NCI-H1417 treated with DMSO at 0.1 percent for 48 hours (cell line): ENCODE measurements around the gene RAD23B.

Experiments
- DNase-seq: peaks from one replicate; lab custom pipeline; 2025; lab: John Stamatoyannopoulos, UW

The RAD23B gene

DNA sequence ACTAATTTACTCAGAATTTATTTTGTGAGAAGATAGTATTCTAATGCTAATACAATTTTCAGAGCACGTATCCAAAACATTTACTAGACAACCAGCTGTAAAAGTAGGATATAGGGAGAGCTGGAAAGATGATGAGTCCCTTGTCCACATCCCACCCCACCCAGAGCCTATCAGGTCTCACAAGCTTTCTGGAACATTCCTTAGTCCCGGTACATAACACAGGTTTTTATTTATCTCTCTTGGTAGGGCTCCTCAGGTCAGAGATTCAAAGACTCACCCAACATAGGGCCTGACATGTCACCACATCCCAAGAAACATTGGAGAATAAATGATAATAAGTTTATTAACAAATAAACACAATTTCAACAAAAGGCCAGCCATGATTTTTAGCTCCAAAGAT is 13.8 kb upstream of the RAD23B start:
- no peak for DNase-seq

DNA sequence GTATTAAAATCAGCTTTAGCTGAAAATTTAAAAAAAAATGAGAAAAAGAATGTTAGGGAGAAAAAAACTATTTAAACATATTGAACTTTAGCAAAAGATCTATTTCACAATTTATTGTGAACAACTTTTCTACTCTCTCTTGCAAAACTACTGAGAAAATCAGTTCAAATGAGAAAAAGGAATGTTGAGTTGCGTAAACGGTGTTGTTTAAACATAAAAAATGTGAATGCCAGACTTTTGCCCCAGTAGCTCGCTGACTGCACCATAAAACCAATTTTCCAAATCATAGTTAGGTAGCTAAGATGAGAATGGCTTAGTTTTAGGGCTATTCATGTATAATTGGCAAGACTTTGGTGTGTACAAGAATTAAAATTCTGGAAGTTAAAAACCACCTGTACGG is 13.4 kb upstream of the RAD23B start:
- no peak for DNase-seq

DNA sequence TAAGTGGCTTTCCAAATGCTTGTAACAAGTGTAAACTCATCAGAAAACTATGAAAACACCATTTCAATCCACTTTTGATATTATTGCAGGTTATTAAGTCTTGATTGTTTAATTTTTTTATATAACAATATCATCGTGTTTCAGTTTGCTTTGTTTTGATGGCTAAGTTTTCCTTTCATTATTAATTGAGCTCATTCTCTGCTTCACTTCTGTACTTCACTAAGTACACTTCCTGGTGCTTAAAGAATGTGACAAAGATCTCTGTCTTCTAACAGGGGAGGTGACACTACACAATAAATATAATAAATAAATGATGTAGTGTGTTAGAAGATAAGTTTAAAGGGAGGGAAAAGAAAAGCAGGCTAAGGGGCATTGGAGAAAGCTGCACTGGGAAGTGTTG is 13.0 kb upstream of the RAD23B start:
- DNase-seq, result no peak

DNA sequence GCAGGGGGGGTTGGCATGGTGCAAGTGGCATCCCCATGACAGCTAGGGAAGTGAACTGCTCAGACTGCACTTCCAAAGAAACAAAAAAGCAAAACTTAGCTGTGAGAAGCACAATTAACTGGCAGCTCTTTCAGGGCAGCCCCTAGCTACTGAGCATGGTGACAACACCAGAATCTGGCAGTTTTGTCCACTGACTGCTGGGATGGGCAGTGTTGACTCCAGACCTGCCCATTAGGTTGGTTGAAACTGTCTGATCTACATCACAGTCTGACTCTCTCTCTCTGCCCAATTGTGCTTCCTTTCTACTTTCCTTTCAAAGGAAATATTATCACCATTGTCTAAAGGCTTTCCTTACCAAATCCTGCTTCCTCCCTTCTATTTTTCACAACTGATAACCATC is 12.5 kb upstream of the RAD23B start:
- DNase-seq, result no peak

DNA sequence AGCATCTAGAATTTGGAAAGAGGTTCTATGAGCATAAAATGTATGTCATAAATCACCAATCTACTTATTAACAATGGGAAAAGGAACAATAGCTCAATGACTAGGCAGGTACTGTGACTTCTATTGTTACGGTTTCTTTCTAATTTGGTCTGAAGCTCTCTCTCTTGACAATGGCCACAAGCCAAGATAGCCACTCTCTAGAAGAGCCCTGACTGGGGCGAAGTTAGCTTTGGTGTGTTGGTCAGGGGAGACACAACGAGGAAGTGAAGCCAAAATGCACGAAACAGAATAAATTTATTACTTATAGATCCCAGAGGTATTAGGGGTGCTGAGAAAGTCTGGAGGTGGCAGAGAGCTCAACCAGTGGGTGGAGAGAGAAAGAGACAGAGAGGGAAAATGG is 9.4 kb upstream of the RAD23B start:
- no peak for DNase-seq

DNA sequence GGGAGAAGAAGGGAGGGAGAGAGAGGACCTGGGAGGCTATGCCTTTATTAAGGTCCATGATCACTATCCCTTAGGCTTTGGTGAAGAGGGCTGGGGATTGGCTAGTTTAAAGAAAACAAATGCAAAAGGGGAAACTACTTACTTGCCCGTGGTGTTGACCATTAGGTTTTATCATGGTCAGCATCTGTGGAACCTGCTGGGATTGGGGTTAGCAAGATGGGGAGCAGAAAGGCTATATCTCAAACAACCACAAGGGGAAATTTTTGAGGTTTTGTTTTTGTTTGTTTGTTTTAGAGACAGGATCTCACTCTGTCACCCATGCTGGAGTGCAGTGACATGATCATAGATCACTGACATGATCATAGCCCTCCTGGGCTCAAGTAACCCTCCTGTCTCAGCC is 9.0 kb upstream of the RAD23B start:
- no peak for DNase-seq

DNA sequence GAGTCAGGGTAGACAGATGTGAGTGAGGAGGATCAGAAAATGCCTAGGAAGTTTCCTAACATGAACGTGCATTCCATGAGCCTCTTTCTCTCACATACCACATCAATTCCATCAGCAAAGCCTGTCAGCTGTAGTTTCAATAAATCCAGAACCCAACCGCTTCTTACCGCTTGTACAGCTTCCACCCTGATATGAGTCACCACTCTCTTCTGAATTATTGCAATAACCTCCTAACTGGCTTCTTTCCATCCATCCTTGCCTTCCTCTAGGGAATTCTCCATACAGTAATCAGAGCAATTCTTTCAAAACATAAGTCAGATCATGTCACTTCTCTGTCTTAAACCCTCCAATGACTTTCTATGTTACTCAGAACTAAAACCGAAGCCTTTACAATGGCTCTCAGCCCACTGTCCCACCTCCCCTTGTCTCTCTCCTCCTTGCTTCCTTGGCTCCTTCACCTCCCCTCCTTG is 8.1 kb upstream of the RAD23B start:
- DNase-seq, result no peak

DNA sequence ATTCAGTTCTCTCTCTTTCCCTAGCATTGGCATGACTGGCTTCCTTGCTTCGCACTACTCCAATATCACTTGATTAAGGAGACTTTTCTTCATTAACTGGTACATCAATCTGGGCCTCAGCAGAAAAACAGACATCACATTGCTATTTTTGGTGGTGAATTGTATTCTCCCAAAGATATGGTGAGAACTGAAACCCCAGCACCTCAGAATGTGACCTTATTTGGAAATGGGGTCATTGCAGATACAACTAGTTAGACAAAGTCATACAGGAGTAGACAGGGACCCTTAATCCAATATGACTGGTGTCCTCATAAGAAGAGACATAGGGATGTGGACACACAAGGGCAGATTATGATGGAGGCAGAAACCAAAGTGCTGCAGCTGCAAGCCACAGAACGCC is 7.5 kb upstream of the RAD23B start:
- DNase-seq, result no peak

DNA sequence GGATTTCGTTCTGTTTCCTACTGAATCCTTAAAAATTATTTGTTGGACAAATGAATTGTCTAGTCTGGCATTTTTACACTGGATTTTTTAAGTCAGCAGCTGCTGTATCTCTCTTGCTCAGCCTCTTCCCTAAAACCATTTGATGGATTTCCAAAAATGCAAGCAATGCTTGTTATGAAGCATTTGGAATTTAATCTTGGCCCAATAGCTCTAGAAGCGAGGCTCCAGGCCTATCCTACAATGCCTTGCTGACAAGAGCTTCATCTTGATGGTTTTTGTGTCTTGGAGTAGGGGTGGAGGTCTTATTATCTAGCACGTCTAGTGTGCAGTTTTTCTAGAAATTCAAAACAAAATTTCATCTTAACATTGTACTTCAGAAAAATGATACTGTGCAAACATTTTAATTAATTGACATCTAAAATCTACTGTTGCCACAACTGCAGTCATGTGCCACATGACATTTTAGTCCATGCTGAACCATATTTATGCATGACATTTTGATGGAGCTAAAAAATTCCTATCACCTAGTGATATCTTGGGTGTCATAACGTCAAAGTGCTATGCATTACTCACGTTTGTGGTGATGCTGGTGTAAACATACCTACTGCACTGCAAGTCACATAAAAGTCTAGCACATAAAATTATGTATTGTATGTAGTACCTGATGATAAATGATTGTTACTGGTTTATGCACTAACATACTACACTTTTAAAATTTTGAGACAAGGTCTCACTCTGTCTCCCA is 5.9 kb upstream of the RAD23B start:
- DNase-seq, result no peak

DNA sequence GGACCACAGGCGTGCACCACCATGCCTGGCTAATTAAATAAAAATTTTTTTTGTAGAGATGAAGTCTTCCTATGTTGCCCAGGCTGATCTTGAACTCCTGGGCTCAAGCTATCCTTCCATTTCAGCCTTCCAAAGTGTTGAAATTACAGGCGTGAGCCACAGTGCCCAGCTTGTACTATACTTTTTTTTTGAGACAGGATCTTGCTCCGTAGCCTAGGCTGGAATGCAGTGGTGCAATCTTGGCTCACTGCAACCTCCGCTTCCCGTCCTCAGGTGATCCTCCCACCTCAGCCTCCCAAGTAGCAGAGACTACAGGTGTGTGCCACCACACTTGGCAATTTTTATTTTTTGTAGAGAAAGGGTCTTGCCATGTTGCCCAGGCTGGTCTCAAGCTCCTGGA is 5.3 kb upstream of the RAD23B start:
- DNase-seq, result no peak

DNA sequence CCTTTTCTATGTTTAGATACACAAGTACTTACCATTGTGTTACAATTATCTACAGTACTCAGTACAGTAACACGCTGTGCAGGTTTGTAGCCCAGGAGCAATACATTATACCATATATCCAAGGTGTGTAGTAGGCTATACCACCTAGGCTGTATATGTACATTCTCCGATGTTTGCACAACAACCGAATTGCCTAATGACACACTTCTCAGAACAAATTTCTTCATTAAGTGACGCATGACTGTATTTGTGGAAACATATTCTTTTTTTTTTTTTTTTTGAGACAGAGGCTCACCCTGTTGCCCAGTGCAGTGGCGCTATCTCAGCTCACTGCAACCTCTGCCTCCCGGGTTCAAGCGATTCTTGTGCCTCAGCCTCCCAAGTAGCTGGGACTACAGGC is 4.0 kb upstream of the RAD23B start:
- DNase-seq, result no peak

DNA sequence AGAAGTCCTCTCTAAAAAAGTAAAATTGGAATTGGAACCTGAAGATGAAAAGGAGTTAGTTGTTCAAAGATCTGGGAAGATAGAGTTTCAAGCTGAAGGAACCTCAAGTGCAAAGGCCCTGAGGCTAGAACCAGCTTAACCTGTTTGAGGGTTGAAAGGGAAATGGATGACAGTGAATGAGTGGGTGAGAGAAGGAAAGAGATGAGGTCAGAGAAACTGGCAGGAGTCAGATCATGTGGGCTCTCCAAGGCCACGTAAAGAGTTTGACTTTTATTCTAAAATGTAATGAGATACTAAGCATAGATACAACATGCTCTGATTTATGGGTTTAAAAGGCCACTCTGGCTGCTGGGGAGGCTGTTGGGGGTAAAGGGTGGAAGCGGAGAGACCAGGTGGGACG is 2.5 kb upstream of the RAD23B start:
- DNase-seq, result no peak

DNA sequence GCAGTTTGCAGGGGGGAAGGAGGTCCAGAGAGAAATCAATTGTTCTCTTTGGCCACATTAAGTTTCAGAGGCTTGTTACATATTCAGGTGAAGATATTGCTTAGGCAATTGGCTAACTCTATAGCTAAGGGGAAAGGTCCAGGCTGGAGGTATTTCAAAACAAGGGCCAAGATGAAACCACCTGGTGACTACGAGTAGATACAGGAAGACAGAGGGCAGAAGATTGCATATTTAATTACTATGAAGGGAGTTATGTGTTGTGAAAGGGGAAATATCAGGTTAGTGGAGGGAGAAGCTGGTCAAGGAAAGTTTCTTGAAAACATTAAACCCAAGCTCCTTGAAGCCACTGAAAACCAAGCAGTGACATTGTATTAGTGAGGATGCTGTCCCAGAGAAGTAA is 1.9 kb upstream of the RAD23B start:
- DNase-seq, result no peak

DNA sequence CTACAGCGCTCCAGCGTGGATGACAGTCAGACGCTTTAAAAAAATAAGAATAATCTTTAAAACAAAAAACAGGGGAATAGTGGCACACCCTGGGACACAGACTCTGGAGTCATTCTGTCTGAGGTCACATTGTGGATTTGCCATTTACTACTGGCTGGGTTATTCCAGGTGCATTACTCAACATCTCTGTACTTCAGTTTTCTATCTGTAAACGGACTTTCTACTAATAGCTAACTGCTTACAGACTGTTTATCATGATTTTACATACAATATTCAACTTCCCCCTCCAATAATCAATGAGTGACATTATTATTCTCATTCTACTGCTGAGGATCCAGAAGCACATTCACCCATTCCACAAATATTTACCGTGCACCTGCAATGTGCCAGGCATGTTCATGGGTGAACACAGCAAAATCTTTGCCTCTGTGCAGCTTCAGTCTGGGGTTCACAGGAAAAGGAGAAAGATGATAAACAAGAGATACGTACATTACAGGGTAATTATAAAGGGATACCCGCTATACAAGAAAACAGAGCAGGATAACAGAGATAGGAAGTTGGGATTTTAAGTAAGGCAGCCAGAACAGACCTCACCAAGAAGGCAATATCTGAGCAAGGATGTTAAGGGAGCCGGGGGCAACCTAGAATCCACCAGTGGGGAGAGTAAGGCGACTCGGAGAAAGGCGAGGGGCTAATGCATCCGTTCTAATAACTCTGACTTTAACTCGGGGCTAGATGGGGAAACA is 984 bp upstream of the RAD23B start:
- DNase-seq, result no peak

DNA sequence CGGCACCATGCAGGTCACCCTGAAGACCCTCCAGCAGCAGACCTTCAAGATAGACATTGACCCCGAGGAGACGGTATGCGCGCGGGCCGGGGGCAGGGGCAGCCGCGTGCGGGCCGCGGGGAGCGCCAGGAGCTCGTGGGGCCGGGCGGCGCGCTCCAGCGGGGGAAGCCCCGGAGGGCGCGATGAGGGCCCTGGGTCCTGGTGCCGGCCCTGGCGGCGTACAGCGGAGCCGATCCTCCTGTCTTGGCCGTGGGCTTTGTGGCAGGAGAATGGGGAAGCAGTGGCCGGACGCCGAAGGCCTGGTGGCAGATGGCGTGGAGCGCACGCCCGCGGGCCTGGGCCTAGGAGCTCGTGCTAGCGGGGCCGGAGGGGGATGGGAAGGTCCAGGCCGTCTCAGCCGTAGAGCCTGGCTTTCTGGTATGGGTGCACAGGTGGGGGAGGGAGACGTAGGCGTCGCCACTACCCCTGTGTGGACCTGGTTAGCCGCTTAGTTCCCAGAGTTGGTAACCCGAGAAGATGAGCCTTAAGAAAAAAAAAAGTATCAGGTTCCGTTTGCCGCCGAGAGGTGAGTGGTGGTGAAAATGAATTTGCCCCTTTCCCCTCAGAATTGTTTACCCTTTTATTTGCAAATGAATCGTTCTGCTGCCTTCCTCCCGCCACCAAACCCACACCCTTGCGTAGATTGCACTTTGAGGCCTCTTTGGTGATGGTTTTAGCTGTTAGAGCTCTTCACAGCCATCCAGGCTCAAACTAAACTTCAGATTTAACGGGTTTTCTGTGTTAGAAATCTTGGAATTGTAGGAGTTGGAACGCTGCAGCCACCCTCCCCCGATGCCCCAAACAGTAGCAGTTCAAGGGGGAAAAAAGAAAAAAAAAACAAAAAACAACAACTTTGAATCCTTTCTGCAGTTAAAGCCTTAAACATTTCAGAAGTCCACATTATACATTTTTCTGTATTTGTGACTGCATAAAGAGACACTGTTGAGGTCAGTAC is 841 bp downstream of the RAD23B start:
- peak; percentile 59 for DNase-seq

DNA sequence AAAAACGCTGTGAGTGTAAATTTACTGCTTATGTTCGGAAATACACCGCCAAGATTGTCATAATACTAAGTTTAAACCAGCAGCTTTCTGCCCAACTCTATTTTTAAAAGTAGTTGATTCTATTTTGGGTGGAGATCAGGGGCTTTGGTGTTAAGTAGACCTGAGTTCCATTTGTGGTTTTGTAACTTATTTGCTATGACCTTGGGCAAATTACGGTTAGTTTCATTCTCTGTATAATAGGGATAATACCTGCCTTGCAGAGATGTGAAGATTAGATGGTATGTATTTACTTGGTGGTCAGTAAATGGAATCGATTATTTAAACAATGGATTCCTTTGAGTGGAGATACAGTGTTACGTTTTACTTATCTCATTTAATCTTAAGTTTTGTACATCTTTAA is 1.6 kb downstream of the RAD23B start:
- no peak for DNase-seq

DNA sequence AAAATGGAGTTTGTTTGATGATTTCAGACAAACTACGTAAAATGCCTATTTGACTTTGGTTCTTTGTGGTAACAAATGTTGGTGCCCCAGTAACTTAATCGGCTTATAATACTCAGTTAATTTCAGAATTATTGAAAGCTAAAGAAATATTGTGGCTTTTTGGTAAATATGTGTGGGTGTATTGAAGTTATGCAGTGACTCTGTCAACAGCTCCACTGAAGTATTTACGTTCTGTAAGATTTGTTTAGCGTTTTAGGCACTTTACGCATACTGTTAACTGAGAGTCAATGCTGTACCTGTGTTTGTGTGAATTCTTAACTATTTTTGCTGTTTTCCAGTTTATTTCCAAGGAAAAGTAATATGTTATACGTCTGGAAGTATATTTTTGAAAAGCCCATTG is 2.2 kb downstream of the RAD23B start:
- DNase-seq, result no peak

DNA sequence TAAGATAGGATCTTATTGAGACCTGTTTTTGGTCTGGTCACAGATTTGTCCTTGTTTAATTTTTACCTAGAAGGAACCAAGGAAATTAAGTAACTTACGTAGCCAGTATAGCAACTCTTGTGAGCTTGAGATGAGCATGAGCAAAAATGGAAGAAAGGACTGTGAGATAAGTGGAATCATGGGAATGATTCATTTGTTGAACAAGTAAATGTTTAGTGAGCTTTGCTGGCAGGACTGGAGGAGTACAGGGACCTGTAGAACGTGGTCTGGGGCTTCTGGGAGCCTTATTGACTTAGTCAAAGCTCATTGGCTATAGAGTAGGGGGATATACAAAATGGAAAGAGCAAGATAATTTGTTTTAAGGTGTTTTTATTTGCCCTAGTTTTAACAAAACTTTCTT is 3.0 kb downstream of the RAD23B start:
- no peak for DNase-seq

DNA sequence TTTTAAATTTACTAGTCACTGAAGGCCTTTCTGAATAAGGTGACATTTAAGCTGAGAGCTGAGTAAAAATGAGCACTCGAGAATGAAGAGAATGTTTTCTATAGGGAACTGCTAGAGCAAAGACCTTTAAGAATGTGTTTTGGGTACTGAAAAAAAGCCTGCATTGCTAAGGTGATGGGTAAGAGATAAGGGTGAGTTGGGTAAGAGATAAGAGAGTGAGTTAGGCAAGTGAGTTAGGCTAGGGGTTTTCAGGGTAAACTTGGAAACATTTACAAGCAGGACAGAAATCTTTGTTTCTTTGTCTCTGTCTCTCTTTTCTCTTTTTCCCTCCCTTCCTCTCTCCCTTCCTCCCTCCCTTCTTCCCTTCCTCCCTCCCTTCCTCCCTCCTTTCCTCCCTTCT is 5.6 kb downstream of the RAD23B start:
- no peak for DNase-seq

DNA sequence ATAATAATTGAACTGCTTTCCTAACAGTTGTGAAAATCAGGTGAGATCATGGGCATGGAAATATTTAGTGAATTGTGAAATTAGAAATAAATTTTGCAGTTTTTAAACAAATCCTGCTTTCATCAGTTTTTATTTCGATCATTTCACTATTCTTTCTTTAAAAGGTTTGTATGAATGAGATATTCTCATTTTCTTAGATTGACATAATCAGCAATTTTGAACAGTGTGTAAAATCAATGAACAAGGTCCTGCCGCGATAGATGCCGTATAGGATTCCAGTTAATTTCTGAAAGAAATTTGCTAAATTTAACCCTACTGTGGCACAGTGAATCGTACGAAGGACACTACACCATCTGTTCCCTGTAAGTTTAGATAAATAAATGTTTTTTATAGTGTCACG is 7.5 kb downstream of the RAD23B start:
- DNase-seq, result no peak

DNA sequence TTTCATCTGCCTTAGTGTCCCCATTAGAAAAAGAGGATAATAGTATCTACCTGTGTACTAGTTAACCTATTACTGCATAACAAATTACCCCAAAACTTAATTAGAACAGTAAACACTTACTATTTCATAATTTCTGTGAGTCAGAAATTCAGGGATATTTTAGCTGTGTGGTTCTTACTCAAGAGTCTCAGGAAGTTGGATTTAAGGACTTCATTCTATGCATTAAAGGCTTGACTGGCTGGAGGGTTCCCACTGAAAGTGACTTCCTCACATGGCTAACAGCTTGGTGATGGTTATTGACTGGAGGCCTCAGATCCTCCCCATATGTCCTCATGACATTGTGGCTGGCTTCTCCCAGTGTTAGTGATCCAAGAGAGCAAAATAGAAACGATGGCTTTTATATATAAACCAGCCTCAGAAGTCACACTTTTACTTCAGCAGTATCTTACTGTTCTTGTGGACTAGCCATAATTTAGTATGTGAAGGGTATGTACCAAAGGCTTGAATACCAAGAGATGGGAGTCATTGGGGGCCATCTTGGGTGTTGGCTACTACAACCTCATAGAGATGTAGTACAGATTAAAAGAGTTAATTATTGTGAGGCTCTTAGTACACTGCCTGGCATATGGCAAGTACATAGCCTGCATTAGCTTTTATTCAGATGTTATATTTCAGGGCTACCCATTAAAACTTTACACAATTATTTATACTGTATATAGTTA is 9.9 kb downstream of the RAD23B start:
- no peak for DNase-seq

DNA sequence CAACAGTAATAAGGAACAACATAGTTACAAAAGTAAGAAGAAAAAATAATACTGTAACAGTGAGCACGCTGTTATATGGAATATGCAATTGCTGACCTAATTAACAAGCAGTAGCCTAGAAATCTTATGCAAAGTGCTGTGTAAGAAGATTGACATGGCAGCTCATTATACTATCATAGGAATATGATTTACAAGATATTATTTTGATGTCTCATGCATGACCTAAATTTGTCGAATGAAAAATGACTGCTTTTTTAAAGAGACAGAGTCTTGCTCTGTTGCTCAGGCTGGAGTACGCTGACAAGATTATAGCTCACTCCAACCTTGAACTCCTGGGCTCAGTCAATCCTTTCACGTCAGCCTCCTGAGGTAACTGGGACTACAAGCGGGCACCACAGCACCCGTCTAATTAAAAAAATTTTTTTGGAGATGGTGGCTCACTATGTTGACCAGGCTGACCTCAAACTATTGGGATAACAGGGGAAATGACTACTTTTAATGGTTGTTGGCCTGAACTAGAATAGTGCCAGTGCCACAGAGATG is 10.5 kb downstream of the RAD23B start:
- DNase-seq, result no peak
